ENCODE measurements around the gene DENND1B.

DENND1B gene

DNA sequence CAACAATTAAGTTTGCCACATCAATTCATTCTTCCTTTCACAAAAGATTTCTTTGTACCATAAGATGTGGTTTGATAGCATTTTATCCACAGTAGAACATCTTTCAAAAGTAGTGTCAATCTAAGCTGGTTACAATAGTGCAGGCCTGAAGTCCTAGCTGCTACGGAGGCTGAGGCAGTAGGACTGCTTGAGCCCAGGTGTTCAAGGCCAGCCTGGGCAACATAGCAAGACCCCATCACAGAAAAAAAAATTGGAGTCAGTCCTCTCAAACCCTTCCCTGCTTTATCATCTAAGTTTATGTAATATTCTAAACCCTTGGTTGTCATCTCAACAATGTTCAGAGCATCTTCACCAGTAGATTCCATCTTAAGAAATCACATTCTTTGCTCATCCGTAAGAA lies 31.7 kb downstream of the DENND1B start:
- no peak for DNase-seq

GRCh38 chr1:197740992-197741391 lies 34.3 kb downstream of the DENND1B start:
- no peak for DNase-seq

- no peak for DNase-seq
Observed at GRCh38 chr1:197738927-197739326, 36.4 kb downstream of the DENND1B start.

DNA sequence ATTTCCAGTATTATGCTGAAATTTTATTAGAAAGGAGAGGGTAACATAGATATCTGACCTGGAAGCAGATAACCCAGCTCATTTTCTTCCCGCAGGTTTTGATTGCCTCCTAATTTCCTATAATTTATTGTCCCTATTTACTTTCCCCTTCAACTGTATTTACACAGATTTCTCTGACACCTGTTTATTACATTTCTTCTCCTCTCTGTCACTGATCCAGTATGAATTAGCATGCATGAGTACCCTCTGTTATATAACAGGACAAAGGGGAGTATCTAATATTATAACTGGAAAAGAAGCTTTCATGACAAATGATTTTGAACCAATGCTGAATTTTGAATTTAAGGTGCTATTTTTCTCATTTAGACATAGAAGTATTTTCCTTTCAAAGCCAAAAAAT lies 37.4 kb downstream of the DENND1B start:
- no peak for DNase-seq

DNA sequence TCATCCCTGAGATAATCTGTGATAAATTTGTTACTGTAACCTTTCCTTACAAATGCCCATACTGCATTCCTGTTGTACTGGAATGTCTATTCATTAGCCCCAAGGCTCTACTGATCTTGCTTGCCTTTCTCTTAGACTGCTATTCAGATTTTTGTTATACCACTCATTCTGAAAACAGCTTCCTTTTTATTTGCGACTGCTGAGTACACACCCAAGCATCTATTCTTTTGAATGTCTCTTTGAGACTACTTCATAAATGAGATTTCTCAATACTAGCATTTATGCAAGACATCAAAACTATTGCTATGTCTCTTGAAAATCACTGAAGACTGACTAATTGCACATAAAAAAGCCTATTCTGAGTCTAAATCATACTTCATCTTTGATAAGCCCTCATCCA lies 38.6 kb downstream of the DENND1B start:
- peak; percentile 73 for DNase-seq

GRCh38 chr1:197735461-197735860 lies 39.8 kb downstream of the DENND1B start:
- no peak for DNase-seq

DNA sequence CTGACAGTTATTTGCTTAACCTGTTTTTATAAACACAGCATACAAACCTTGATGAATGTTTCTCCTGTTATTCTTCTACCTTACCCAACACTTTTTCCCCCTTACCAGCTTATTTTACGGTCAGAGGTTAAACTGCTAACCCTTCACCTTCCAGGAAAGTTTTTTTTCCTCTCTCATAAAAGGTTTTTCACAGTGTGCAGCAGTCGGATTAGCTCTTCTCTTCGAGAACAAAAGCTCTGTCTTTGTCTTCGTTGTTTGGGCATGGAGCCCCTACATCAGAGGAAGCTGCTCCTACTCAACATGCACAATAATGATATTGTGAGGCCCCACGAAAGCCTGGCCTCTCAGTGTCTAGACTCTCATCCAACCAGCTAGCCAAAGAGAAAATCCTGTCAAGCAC lies 42.0 kb downstream of the DENND1B start:
- no peak for DNase-seq

DNA sequence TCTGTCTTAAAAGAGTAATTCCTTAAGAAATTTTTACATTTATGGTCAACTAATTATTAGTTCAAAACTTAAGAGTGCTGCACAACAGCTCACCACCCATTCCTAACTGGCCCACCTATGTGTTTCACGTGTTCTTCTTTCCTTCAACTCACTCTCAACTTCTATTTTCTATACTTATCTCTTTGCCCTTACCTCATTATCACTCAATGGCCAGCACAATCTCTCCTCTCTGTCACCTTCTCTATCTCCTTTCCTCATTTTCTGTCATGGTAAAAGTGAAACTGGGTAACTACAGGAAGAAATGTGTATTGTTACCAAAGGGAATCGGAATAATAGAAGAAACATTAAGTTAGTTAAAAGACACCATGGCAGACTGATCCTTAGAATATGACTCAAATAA lies 43.1 kb downstream of the DENND1B start:
- DNase-seq: no peak

- DNase-seq: no peak
Observed at GRCh38 chr1:197731449-197731848, 43.8 kb downstream of the DENND1B start.

DNA sequence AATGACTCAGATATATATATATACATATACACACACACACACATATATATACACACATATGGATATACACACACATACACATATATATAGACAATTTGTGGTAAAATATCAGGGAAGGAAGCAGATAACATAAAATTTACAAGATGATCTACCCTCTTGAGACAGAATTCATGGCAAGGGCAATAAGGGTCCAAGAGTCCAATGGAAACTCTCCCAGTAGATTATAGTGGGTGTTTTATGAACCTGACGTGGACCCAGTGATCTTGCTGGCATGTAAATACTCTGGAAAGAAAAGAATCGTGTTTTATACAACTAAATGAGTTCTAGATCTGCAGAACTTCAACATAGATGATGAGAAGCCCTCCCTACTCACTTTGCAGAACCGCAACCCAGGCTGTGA lies 49.3 kb downstream of the DENND1B start:
- no peak for DNase-seq

DNA sequence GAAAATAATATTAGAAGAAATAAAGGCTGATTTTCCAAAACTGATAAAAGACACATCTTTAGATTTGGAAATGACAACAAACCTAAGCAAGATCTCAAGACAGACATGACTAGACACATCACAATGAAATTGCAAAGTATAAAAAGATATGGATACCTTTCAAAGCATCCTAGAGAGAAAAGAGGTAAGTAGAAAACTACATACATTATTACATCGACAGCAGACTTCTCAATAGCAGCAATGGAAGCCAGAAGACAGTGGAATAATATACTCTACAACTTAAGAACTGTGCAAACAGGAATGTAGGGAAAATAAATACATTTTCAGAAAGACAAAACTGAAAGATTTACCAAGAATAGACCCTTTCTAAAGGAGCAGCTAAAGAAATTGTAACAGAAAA lies 50.2 kb downstream of the DENND1B start:
- DNase-seq: peak; percentile 42

- no peak for DNase-seq
Observed at GRCh38 chr1:197715806-197716205, 59.5 kb downstream of the DENND1B start.

GRCh38 chr1:197706601-197707000 lies 68.7 kb downstream of the DENND1B start:
- DNase-seq: no peak

DNA sequence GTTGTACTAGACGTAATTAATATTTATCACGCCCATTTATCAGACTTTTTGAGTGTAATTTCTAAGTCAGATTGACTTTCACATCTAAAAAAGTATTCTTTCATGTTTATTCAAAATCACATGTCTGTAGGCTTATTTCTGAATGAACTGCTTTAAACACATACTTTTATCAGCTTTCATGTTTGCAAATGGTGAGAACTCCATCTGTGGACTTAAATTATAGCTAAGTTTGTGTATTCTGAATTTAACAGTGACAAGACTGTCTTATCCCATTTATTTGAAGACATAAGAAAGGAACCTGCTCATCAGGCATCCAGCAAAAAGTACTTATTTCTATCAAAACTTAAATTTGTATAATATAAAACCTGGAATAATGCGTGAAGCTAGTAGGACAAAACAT lies 69.3 kb downstream of the DENND1B start:
- DNase-seq: no peak

- DNase-seq: peak; percentile 44
Observed at GRCh38 chr1:197700688-197701087, 74.6 kb downstream of the DENND1B start.

DNA sequence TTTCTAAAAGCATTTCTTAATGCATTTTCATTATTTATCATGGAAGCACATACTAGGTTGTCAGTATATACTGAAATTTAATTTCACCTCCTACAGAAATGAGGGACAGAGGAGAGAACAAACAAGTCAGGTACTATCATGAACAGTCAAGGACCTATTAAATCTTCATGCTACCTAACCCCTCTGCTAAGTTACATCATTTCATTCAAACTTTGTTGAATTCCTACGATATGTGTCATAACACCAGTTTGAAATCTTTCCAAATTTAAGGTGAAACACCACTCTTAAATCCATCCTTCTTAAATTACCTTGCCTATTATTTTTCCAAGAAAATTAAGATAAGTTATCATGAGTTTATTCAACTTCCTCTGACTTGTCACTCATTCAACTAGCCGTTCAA lies 78.9 kb downstream of the DENND1B start:
- DNase-seq: peak; percentile 55

DNA sequence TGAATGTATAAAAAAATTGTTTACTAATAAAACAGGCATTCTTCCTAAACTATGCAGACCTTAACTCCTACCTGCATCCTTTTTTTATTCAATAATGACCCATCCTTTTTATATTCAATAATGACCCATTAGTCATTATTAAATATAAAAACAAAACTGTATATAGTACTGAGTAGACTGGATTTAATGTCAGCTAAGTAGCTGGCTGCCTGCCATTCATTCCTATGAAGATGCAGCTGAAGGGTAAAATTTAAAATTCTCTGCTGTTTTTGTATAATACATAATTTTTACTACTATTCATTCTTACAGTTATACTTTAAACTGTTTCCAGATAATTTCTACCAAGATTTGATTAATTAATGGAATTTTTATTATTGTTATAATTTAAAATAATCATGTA lies 79.3 kb downstream of the DENND1B start:
- DNase-seq: peak; percentile 35

DNA sequence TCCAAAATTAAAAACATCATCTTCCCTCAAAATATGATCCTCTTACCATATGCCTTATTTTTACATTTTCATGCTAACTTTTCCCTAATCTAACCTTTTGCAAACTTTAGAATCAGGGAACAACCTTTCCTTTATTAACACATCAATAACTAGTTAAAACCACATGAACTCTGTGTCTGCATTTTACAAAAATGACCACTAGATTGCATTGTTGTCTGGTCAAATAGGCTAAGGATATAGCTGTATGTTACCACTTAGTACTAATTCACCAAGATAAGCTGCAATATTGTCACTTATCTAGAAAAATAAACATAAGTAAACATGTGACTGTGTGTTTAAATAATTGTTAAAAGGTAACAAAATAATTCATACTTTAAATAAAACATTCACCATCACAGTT lies 82.3 kb downstream of the DENND1B start:
- DNase-seq: no peak

GRCh38 chr1:197691816-197692215 lies 83.5 kb downstream of the DENND1B start:
- DNase-seq: no peak

DNA sequence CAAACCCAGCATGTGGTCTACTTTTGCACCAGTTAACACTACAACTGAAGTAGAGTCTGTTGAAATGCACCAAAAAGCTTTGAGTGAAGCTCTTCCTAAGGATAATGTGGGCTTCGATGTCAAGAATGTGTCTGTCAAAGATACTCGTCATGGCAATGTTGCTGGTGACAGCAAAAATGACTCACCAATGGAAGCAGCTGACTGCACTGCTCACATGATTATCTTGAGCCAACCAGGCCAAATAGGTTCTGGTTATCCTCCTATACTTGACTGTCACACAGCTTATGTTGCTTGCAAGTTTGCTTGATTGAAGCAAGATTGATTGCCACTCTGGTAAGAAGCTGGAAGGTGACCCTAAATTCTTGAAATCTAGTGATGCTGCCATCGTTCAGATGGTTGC lies 85.2 kb downstream of the DENND1B start:
- no peak for DNase-seq

DNA sequence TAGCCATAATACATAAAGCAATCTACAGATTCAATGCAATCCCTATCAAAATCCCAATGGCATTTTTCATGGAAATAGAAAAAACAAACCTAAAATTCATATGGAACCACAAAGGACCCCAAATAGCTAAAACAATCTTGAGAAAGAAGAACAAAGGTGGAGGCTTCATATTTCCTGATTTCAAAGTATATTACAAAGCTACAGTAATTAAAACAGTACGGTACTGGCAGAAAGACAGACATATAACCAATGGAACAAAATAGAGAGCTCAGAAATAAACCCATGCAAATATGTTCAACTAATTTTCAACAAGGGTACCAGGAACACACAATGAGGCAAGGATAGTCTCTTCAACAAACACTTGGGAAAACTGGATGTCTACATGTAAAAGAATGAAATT lies 87.0 kb downstream of the DENND1B start:
- DNase-seq: no peak

GRCh38 chr1:197686702-197687355 lies 88.5 kb downstream of the DENND1B start:
- no peak for DNase-seq

DNA sequence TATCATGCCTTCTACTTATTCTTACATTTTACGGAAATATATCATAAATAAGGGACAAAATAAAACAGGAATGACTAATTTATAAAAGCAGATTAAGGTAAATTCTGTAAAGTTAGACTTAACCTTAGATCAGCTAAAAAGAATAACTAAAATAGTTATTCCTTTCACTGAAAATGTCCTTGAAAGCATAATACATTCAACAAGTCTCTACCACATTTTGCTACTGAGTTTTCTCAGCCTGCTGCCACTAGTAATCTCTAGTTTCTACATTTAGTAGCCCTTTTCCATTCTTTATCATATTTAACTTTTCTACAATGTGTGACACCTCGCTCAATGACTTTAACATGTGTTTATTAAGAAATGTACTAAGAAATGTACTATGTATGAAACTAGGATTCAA lies 89.0 kb downstream of the DENND1B start:
- DNase-seq: no peak

GRCh38 chr1:197685785-197686184 lies 89.5 kb downstream of the DENND1B start:
- DNase-seq: no peak

- DNase-seq: no peak
Observed at GRCh38 chr1:197683895-197684553, 91.3 kb downstream of the DENND1B start.

Measured in fibroblast of skin of right biceps (primary cell).